Measurements from ENCODE around the gene PTPN18. TPM values are rescaled to one million over a fixed set of nuclear protein-coding genes. Genes with fewer than 3 reads are reported as not detected.

The PTPN18 gene
- total and polyA plus RNA-seq, 2 of the 4 experiments (the other 2 are of a cell fraction): 9.7 to 15.5 TPM

DNA sequence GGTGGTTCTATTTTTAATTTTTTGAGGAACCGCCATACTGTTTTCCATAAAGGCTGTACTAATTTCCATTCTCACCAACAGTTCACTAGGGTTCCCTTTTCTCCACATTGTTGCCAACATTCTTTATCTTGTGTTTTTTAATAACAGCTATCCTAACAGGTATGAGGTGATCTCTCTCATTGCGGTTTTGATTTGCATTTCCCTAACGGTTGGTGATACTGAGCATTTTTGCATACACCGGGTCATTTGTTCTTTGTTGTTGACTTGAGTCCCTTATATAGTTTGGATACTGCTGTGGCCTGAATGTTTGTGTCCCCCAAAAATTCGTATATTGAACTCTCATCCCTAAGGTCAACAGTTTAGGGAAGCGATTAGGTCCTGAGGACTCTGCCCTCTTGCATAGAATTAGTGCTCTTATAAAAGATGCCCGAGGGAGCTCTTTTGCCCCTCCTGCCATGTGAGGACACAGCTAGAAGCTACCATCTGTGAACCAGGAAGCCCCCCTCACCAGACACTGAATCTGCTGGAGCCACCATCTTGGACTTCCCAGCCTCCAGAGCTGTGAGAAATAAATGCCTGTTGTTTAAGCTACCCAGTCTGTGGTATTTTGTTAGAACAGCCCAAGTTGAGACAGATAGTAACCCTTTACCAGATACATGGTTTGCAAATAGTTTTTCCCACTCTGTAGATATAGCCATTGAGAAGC lies 8.5 kb upstream of the PTPN18 start:
- no CpG with 5 or more reads among the region's 7 CpGs for WGBS, 2 experiments (ENCODE audit: extremely low coverage in 2 of 2, insufficient read length in 1 of 2)
- H3K9ac ChIP-seq (ENCODE audit: low read depth, low read length): no peak overlapping the region
- CTCF ChIA-PET: no interaction called here

More for the DNA sequence above, 8.5 kb upstream of the PTPN18 start:
- no peak for ATAC-seq (ENCODE audit: low read depth)
- no peak overlapping the region for H2AK5ac ChIP-seq (ENCODE audit: low read depth, low read length)
- H3K79me1 ChIP-seq (ENCODE audit: low read depth in 1 of 2, low read length in 2 of 2): peaks cover 16 to 26% of the 10 kb centered on the region in 2 experiments; a peak in 2 of 4 replicates
- no peak overlapping the region for H2AK9ac ChIP-seq (replicated peaks; ENCODE audit: low read depth, low read length, poor library complexity)
- H2BK20ac ChIP-seq (ENCODE audit: low read depth, low read length): no peak overlapping the region
- H3K9me3 ChIP-seq (ENCODE audit: control insufficient read depth, insufficient read depth, low read length): no peaks in the 10 kb centered on the region
- POLR2A ChIA-PET (ENCODE audit: unreplicated experiment): no interaction called here
- H3K18ac ChIP-seq (ENCODE audit: low read depth, low read length): no peak overlapping the region
- H3K56ac ChIP-seq (ENCODE audit: extremely low read depth, insufficient read depth, low read length): no peak overlapping the region
- in situ Hi-C loops (cut with MboI; ENCODE audit: low sequenced_read_pairs) (no loop called here), intact Hi-C loops (cut with micrococcal nuclease) (no loop called here), dilution Hi-C loops (cut with HindIII; ENCODE audit: low sequenced_read_pairs, unreplicated experiment) (no loop called here)
- no peak overlapping the region for H4K5ac ChIP-seq (ENCODE audit: low read depth, low read length)
- H4K20me1 ChIP-seq (ENCODE audit: insufficient read depth, low read length): peaks cover 4% of the 10 kb centered on the region; the same call in 1 of the 2 replicates
- no peak overlapping the region for H3K14ac ChIP-seq (replicated peaks; ENCODE audit: low read depth, low read length)
- H2BK15ac ChIP-seq (ENCODE audit: low read depth, low read length): no peak overlapping the region
- no peak overlapping the region for H3K23ac ChIP-seq (ENCODE audit: low read depth, low read length)
- H3K27ac ChIP-seq (ENCODE audit: insufficient read depth, low read length): no peak overlapping the region
- H3K4me3 ChIP-seq (ENCODE audit: insufficient read depth, low read depth, low read length): no peak overlapping the region
- peaks cover 2% of the 10 kb centered on the region; the same call in 1 of the 2 replicates for H3K4me1 ChIP-seq (ENCODE audit: control insufficient read depth, insufficient read depth, low read length)
- no peak overlapping the region for H2AFZ ChIP-seq (replicated peaks; ENCODE audit: low read length, poor library complexity)
- DNase-seq: no peak
- H2BK5ac ChIP-seq (ENCODE audit: low read depth, low read length, poor library complexity, severe bottlenecking): no peak overlapping the region
- no peaks in the 10 kb centered on the region for H3K9me1 ChIP-seq (ENCODE audit: insufficient read depth, low read length)
- H3K36me3 ChIP-seq (ENCODE audit: control insufficient read depth, insufficient read depth, low read length): peaks cover 34% of the 10 kb centered on the region
- BruUV-seq (replicated peaks): no TSS peak
- H4K91ac ChIP-seq (ENCODE audit: insufficient read depth, low read depth, low read length): no peak overlapping the region
- no peak overlapping the region for H2BK120ac ChIP-seq (ENCODE audit: low read depth, low read length)
- H3K27me3 ChIP-seq (ENCODE audit: control insufficient read depth, insufficient read depth, low read length): no peaks in the 10 kb centered on the region
- H3K4ac ChIP-seq (ENCODE audit: low read depth, low read length): no peak overlapping the region
- H4K8ac ChIP-seq (ENCODE audit: low read depth in 2 of 2, low read length in 2 of 2): no peak overlapping the region
- H3K4me2 ChIP-seq (ENCODE audit: low read depth, low read length): no peak overlapping the region
- TF ChIP-seq BHLHE40 (IDR thresholded peaks at IDR 0.05; ENCODE audit: low read depth, low read length) (no peak), MXI1 (IDR thresholded peaks at IDR 0.05; ENCODE audit: borderline replicate concordance, low read depth, low read length) (no peak), MAFK (IDR thresholded peaks at IDR 0.05; ENCODE audit: low read depth, low read length) (no peak), SMC3 (IDR thresholded peaks at IDR 0.05; ENCODE audit: low read depth, low read length) (no peak), FOS (IDR thresholded peaks at IDR 0.05; ENCODE audit: low read depth, low read length) (no peak), CEBPB (IDR thresholded peaks at IDR 0.05; ENCODE audit: low read depth, low read length) (no peak), CHD1 (IDR thresholded peaks at IDR 0.05; ENCODE audit: low read depth, low read length) (no peak), MAZ (IDR thresholded peaks at IDR 0.05; ENCODE audit: borderline replicate concordance, low read depth, low read length) (no peak), NFE2L2 (IDR thresholded peaks at IDR 0.05; ENCODE audit: low read depth, low read length) (no peak)
- TF ChIP-seq, protein P1, sequence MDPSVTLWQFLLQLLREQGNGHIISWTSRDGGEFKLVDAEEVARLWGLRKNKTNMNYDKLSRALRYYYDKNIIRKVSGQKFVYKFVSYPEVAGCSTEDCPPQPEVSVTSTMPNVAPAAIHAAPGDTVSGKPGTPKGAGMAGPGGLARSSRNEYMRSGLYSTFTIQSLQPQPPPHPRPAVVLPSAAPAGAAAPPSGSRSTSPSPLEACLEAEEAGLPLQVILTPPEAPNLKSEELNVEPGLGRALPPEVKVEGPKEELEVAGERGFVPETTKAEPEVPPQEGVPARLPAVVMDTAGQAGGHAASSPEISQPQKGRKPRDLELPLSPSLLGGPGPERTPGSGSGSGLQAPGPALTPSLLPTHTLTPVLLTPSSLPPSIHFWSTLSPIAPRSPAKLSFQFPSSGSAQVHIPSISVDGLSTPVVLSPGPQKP (IDR thresholded peaks at IDR 0.05; ENCODE audit: borderline replicate concordance, low read depth, low read length): no peak

Measured in IMR-90 (cell line).